KMS-11 (cell line): ENCODE data around the gene MED15.
"Not testable (repeated sequence)": the region's sequence is repeated elsewhere in the genome, so short reads cannot be mapped to it uniquely, and the experiment has no call there.

Experiments
- H2AFZ ChIP-seq: fragments of 200-600 bp; sonication (generic); 2 replicates; pipeline ENCODE4 v1.6.1; 2016; ENCODE audit warnings: antibody characterized with exemption, mixed run types, low read depth
- H3K27ac ChIP-seq: fragments of 200-600 bp; sonication (generic); 2 replicates; pipeline ENCODE4 v1.6.1; 2016; ENCODE audit warnings: mild to moderate bottlenecking, mixed run types
- H3K27me3 ChIP-seq: fragments of 200-600 bp; sonication (generic); 2 replicates; pipeline ENCODE4 v1.6.1; 2017; ENCODE audit warnings: mild to moderate bottlenecking, low read depth, mixed run types, moderate library complexity; ENCODE audit not compliant: insufficient read depth
- H3K36me3 ChIP-seq: fragments of 200-600 bp; sonication (generic); 2 replicates; pipeline ENCODE4 v1.6.1; 2017; ENCODE audit warnings: mild to moderate bottlenecking, mixed run types; ENCODE audit not compliant: insufficient read depth
- H3K4me1 ChIP-seq: fragments of 200-600 bp; sonication (generic); 2 replicates; pipeline ENCODE4 v1.6.1; 2016; ENCODE audit warnings: mild to moderate bottlenecking, low read depth, mixed run types; ENCODE audit not compliant: poor library complexity, severe bottlenecking
- H3K4me2 ChIP-seq: fragments of 200-600 bp; sonication (generic); 2 replicates; pipeline ENCODE4 v1.7.0; 2016; ENCODE audit warnings: mild to moderate bottlenecking, mixed run types
- H3K4me3 ChIP-seq: fragments of 200-600 bp; sonication (generic); IDR thresholded peaks from 2 replicates; pipeline ENCODE4 v1.6.1; 2017; ENCODE audit warnings: low read depth, low read length, mixed read lengths; ENCODE audit not compliant: insufficient read depth
- H3K79me2 ChIP-seq: fragments of 200-600 bp; sonication (generic); 2 replicates; pipeline ENCODE4 v1.6.1; 2016; ENCODE audit warnings: low read depth, mixed run types; ENCODE audit not compliant: insufficient read depth
- H3K9ac ChIP-seq: fragments of 200-600 bp; sonication (generic); 2 replicates; pipeline ENCODE4 v1.6.1; 2016; ENCODE audit warnings: mild to moderate bottlenecking, mixed run types
- H4K20me1 ChIP-seq: fragments of 200-600 bp; sonication (generic); 2 replicates; pipeline ENCODE4 v1.6.1; 2016; ENCODE audit warnings: mild to moderate bottlenecking, mixed run types; ENCODE audit not compliant: insufficient read depth
- TF ChIP-seq, protein P1 (sequence below): fragments of 200-600 bp; sonication (generic); conservative IDR thresholded peaks from 2 replicates; pipeline ENCODE4 v1.6.1; 2017; ENCODE audit warnings: low read depth, mild to moderate bottlenecking, antibody characterized with exemption, low read length, moderate library complexity, mixed read lengths

MED15 gene

DNA sequence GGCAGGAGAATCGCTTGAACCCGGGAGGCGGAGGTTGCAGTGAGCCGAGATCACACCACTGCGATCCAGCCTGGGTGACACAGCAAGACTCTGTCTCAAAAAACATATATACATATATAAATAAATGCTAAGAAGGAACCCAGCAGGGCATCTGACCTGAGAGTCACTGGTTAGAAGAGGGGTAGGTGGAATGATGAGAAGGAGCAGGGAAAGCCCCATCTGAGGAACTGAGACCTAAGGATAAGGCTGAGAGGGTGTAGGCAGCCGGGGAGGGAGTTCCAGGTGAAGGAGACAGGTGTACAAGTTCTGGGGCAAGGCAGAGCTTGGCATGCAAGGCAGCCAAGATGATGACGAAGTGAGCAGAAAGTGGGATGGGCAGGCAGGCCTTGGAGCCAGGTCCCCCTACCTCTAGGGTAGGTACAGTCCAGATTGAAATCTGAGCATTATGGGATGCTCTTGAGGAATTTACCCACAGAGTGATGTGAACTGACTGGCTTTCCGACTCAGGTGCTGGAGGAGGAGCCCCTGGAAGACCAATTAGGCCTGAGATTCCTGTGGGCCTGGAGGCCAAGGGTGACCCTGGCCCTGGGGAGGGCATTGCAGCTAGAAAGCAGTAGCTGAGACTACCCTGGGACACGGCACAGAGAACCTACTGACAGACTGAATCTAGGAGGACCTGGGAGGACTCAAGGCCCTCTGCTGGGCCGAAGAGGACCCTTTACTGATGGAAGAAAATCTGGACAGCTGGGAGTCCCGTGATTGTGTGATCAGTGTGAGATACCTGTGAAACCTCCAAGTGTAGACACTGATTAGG is 34.6 kb upstream of the MED15 start:
- TF ChIP-seq, protein P1, sequence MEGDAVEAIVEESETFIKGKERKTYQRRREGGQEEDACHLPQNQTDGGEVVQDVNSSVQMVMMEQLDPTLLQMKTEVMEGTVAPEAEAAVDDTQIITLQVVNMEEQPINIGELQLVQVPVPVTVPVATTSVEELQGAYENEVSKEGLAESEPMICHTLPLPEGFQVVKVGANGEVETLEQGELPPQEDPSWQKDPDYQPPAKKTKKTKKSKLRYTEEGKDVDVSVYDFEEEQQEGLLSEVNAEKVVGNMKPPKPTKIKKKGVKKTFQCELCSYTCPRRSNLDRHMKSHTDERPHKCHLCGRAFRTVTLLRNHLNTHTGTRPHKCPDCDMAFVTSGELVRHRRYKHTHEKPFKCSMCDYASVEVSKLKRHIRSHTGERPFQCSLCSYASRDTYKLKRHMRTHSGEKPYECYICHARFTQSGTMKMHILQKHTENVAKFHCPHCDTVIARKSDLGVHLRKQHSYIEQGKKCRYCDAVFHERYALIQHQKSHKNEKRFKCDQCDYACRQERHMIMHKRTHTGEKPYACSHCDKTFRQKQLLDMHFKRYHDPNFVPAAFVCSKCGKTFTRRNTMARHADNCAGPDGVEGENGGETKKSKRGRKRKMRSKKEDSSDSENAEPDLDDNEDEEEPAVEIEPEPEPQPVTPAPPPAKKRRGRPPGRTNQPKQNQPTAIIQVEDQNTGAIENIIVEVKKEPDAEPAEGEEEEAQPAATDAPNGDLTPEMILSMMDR, result no peak
- Histone ChIP-seq H3K27me3 (no peaks in the 10 kb centered on the region), H3K36me3 (no peaks in the 10 kb centered on the region), H3K79me2 (no peaks in the 10 kb centered on the region), H3K27ac (no peak overlapping the region), H3K9ac (no peak overlapping the region), H3K4me3 (no peak overlapping the region), H3K4me1 (peaks cover 12% of the 10 kb centered on the region), H3K4me2 (no peak overlapping the region), H4K20me1 (no peaks in the 10 kb centered on the region), H2AFZ (no peak overlapping the region)

DNA sequence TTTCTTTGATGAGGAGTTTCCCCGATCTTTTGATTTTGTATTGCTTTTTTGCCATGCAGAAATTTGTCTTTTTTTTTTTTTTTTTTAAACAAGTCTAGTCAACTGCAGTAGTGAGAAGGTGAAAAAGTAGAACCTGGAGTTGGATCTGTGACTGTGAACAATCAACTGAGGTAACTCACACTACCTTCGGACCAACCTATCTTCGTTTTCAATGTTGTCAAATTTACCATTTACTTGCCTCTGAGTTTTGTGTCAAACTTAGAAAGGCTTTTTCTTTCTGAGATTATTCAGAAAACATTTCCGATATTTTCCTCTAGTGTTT is 32.3 kb upstream of the MED15 start:
- Histone ChIP-seq H3K79me2 (no peaks in the 10 kb centered on the region), H3K4me3 (no peak overlapping the region), H3K4me1 (no peaks in the 10 kb centered on the region), H3K9ac (no peak overlapping the region), H3K4me2 (no peak overlapping the region), H3K36me3 (no peaks in the 10 kb centered on the region), H2AFZ (no peak overlapping the region), H3K27me3 (no peaks in the 10 kb centered on the region), H4K20me1 (no peaks in the 10 kb centered on the region), H3K27ac (no peak overlapping the region)
- TF ChIP-seq, protein P1, result no peak

DNA sequence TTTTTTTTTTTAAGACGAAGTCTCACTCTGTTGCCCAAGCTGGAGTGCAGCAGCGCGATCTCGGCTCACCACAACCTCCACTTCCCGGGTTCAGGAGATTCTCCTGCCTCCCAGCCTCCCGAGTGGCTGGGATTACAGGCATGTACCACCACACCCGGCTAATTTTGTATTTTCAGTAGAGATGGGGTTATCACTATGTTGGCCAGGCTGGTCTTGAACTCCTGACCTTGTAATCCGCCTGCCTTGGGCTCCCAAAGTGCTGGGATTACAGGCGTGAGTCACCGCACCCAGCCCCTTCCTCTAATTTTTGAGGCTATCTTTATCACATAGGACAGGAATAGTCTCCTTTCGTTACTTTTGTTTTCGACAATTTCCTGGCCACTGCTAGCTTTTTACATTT is 31.8 kb upstream of the MED15 start:
- not testable (repeated sequence) for H3K27ac ChIP-seq

DNA sequence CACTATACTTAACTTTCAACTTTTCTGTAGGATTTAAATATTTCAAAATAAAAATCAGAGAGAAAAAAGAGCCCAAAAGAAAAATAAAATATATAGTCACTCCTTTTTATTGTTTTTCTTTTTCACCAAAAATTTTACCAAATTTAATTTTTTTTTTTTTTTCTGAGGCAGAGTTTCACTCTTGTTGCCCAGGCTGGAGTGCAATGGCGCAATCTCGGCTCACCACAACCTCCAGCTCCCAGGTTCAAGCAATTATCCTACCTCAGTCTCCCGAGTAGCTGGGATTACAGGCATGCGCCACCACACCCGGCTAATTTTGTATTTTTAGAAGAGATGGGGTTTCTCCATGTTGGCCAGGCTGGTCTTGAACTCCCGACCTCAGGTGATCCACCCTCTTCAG is 29.4 kb upstream of the MED15 start:
- not testable (repeated sequence) for H3K36me3 ChIP-seq, H3K4me3 ChIP-seq, H3K4me2 ChIP-seq, H3K4me1 ChIP-seq, H4K20me1 ChIP-seq, H2AFZ ChIP-seq, H3K79me2 ChIP-seq, H3K9ac ChIP-seq, H3K27me3 ChIP-seq, H3K27ac ChIP-seq

More for the DNA sequence above, 31.8 kb upstream of the MED15 start:
- not testable (repeated sequence) for H3K27me3 ChIP-seq, H3K4me1 ChIP-seq, H3K4me3 ChIP-seq, H3K9ac ChIP-seq, H2AFZ ChIP-seq, H3K36me3 ChIP-seq, H4K20me1 ChIP-seq, H3K4me2 ChIP-seq, H3K79me2 ChIP-seq

DNA sequence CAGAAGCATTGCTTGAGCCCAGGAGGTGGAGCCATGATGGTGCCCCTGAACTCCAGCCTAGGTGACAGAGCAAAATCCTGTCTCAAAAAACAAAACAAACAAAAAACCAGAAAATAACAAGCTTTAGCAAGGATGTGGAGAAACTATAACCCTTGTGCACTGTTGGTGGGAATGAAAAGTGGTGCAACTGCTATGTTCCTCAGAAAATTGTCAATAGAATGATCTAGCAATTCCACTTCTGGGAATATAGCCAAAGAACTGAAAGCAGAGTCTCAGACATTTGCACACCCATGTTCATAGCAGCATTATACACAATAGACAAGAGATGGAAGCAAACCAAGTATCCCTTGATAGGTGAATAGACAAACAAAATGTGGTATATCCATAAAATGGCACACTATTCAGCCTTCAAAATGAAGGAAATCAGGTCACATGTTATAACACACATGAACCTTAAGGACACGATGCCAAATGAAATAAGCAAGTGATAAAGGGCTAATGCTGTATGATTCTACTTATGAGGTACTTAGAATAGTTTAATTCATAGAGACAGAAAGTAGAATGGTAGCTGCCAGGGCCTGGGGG is 27.7 kb upstream of the MED15 start:
- Histone ChIP-seq H3K4me3 (no peak overlapping the region), H3K79me2 (no peaks in the 10 kb centered on the region), H3K4me2 (no peak overlapping the region), H3K27me3 (no peaks in the 10 kb centered on the region), H3K36me3 (no peaks in the 10 kb centered on the region), H3K9ac (no peak overlapping the region), H3K27ac (no peak overlapping the region), H3K4me1 (no peaks in the 10 kb centered on the region), H2AFZ (no peak overlapping the region), H4K20me1 (no peaks in the 10 kb centered on the region)
- TF ChIP-seq, protein P1, result no peak

DNA sequence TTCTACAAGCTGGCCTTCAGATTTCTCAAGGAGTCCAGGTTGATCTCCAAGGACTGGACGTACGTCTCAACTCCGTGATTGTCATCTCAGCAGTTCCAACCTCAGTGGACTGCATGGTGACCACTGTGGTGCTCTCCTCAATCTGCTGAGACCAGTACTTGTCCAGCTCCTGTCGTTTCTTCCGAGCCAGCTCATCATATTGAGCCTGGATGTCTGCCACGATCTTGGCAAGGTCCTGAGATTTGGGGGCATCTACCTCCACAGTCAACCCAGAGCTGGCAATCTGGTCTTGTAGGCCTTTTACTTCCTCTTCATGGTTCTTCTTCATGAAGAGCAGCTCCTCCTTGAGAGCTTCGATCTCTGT is 24.3 kb upstream of the MED15 start:
- not testable (repeated sequence) for H3K9ac ChIP-seq, H3K4me3 ChIP-seq, H2AFZ ChIP-seq, H3K79me2 ChIP-seq, H3K4me1 ChIP-seq, H3K36me3 ChIP-seq, H3K27ac ChIP-seq, H3K4me2 ChIP-seq, H3K27me3 ChIP-seq, H4K20me1 ChIP-seq
